B cell (primary cell): ENCODE data around the gene ESRRA.

ENCODE experiments used
- EZH2 ChIP-seq: IDR thresholded peaks from 2 replicates; pipeline ENCODE4 v1.6.1; 2012; ENCODE audit warnings: borderline replicate concordance, low read depth, mild to moderate bottlenecking, moderate library complexity, low read length; ENCODE audit not compliant: insufficient read depth, poor library complexity, severe bottlenecking
- TF ChIP-seq, protein P1 (sequence below): fragments of 200-600 bp; IDR thresholded peaks from one replicate; pipeline ENCODE4 v1.8.0; 2022; ENCODE audit warnings: antibody characterized with exemption, mild to moderate bottlenecking

GRCh38 chr11:64306563-64306875 is 1.2 kb downstream of the ESRRA start:
- TF ChIP-seq, protein P1, sequence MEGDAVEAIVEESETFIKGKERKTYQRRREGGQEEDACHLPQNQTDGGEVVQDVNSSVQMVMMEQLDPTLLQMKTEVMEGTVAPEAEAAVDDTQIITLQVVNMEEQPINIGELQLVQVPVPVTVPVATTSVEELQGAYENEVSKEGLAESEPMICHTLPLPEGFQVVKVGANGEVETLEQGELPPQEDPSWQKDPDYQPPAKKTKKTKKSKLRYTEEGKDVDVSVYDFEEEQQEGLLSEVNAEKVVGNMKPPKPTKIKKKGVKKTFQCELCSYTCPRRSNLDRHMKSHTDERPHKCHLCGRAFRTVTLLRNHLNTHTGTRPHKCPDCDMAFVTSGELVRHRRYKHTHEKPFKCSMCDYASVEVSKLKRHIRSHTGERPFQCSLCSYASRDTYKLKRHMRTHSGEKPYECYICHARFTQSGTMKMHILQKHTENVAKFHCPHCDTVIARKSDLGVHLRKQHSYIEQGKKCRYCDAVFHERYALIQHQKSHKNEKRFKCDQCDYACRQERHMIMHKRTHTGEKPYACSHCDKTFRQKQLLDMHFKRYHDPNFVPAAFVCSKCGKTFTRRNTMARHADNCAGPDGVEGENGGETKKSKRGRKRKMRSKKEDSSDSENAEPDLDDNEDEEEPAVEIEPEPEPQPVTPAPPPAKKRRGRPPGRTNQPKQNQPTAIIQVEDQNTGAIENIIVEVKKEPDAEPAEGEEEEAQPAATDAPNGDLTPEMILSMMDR = no peak
- no peak for TF ChIP-seq EZH2
